K562 (cell line): Measurements from ENCODE around the gene FMOD. TPM values are rescaled to one million over a fixed set of nuclear protein-coding genes. Genes with fewer than 3 reads are reported as not detected.

ENCODE experiments used
- CHD1 ChIP-seq: fragments of 200-600 bp; sonication (generic); IDR thresholded peaks from one replicate; pipeline ENCODE4 v1.6.1; 2012; ENCODE audit warnings: mild to moderate bottlenecking, moderate library complexity, low read length, inconsistent platforms
- CHD7 ChIP-seq: fragments of 200-600 bp; sonication (generic); IDR thresholded peaks from one replicate; pipeline ENCODE4 v1.6.1; 2012; ENCODE audit warnings: mild to moderate bottlenecking, low read depth, low read length, inconsistent platforms
- ETV6 ChIP-seq, 3 experiments: fragments of 150-350 bp in 1 of 3; sonication (generic) in 1 of 3; formaldehyde crosslinking in 1 of 3; IDR thresholded peaks; 2 replicates each; pipeline versions ENCODE4 v1.6.1 to v1.8.0; 2014 to 2022; ENCODE audit warnings: borderline replicate concordance in 2 of 3, low read depth in 2 of 3, antibody characterized with exemption in 1 of 3, low read length in 1 of 3, mild to moderate bottlenecking in 1 of 3, missing genetic modification reagents in 1 of 3
- FIP1L1 ChIP-seq: fragments of 200-400 bp; formaldehyde crosslinking; IDR thresholded peaks from 2 replicates; pipeline ENCODE4 v1.6.1; 2018; ENCODE audit warnings: mild to moderate bottlenecking, low read depth, low read length; ENCODE audit not compliant: poor library complexity, severe bottlenecking
- NR1H2 ChIP-seq: sonication (generic); formaldehyde crosslinking; IDR thresholded peaks from 2 replicates; pipeline ENCODE4 v1.4.0; 2020; ENCODE audit warnings: mild to moderate bottlenecking, missing genetic modification reagents
- SAFB ChIP-seq: fragments of 200-400 bp; formaldehyde crosslinking; IDR thresholded peaks from 2 replicates; pipeline ENCODE4 v1.6.1; 2017; ENCODE audit warnings: low read depth, low read length, borderline replicate concordance
- TCF7 ChIP-seq: sonication (generic); IDR thresholded peaks from 2 replicates; pipeline ENCODE4 v1.6.1; 2016; ENCODE audit warnings: antibody characterized with exemption, borderline replicate concordance
- ZNF740 ChIP-seq, 3 experiments: fragments of 200-800 bp in 1 of 3; sonication (Bioruptor generic) in 1 of 3; sonication (generic) in 1 of 3; formaldehyde crosslinking in 1 of 3; IDR thresholded peaks; 2 replicates each; pipeline versions ENCODE4 v1.6.1 to v1.8.0; 2016 to 2022; ENCODE audit warnings: mild to moderate bottlenecking in 2 of 3, missing compliant biosample characterization in 2 of 3, missing genetic modification characterization in 2 of 3, missing genetic modification reagents in 1 of 3
- polyA plus RNA-seq, 8 experiments: library from polyadenylated mRNA; depleted of rRNA in 4 of 8; stranded (reverse) in 5 of 8; unstranded in 3 of 8; fragments of >200 nt; fragmentation: Nextera tagmentation in 2 of 8; fragmentation: Illumina TruSeq in 1 of 8; extraction: Ambion mirVana in 2 of 8; extraction: Trizol in 1 of 8; gene quantifications; 2 replicates each; pipeline versions ENCODE4 v1.2.1 to v1.2.3, GENCODE V29; 2011 to 2014; ENCODE audit warnings: inconsistent platforms in 1 of 8, missing spikeins in 1 of 8
- total RNA-seq, 7 experiments: library from RNA; depleted of rRNA in 6 of 7; stranded (reverse); fragments of >200 nt in 6 of 7; fragmentation: Illumina TruSeq in 2 of 7; extraction: Trizol in 2 of 7; gene quantifications; 2 replicates each; pipeline versions ENCODE4 v1.2.1 to v1.2.3, GENCODE V29; 2011 to 2021; ENCODE audit warnings: low replicate concordance in 1 of 7
- TF ChIP-seq, protein P1 (sequence below): IDR thresholded peaks from 2 replicates; pipeline ENCODE4 v1.6.1; 2016; ENCODE audit warnings: missing genetic modification characterization, missing compliant biosample characterization

FMOD gene
- total and polyA plus RNA-seq, 9 of the 15 experiments (the other 6 are each of a cell fraction or from before 2014, with no cell fraction given), result 0.03 to 0.13 (median 0.03) TPM; not detected in 6

DNA sequence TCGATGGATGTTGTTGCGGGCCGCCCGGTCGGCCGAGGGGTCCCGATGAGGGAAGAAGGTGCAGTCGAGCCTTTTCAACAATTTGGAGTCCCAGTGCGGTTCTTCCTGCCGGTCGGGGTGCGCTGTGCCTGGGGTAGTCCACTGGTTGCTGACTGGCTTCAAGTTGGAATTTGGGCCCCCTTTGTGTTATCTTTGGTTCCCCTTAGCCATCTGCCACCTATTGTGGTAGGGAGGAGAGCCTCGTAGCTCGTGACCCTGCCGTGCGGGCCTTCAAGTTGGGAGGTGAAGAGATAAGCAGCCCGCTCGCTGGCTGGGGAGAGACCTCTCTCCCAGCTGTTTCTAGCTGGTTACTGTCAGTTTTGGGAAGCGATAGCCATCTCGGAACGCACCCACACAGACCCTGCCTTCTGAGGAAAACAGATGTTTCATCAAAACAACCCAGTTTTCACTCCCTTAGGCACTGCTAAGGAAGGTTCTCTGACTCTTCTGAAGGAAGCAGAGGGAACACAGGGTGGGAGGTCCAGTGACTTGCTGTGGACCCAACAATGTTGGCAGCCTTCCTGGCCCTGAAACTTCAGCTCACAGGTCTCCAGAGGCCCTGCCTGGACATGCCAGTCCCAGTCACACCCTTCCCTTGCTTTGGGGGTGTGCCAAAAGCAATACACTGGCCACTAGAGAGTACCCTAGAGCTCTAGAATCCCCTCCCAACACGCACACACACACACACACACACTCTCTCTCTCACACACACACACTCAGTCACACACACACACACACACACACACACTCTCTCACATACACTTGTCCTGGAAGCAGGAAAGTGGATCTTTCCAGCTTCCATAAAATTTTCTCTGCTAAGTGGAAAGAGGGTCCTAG lies 44.6 kb downstream of the FMOD start (continued):
- TF ChIP-seq CHD7 (no peak), NR1H2 (CRISPR knock-in tag) (peak; percentile 53), ETV6 (IDR thresholded peaks at IDR 0.05; ENCODE audit: borderline replicate concordance in 1 of 2, low read depth in 2 of 2, low read length in 1 of 2) (peak in 1 of 2 experiments; percentile 84; a peak in 3 of 4 replicates), ETV6 (CRISPR knock-in tag; IDR thresholded peaks at IDR 0.05; ENCODE audit: borderline replicate concordance) (no peak), CHD1 (peak; percentile 16), SAFB (no peak), ZNF740 (CRISPR knock-in tag; IDR thresholded peaks at IDR 0.05) (no peak), ZNF740 (tag; IDR thresholded peaks at IDR 0.05) (no peak), FIP1L1 (no peak), TCF7 (peak; percentile 66; the same call in 1 of the 2 replicates)
- TF ChIP-seq, protein P1, sequence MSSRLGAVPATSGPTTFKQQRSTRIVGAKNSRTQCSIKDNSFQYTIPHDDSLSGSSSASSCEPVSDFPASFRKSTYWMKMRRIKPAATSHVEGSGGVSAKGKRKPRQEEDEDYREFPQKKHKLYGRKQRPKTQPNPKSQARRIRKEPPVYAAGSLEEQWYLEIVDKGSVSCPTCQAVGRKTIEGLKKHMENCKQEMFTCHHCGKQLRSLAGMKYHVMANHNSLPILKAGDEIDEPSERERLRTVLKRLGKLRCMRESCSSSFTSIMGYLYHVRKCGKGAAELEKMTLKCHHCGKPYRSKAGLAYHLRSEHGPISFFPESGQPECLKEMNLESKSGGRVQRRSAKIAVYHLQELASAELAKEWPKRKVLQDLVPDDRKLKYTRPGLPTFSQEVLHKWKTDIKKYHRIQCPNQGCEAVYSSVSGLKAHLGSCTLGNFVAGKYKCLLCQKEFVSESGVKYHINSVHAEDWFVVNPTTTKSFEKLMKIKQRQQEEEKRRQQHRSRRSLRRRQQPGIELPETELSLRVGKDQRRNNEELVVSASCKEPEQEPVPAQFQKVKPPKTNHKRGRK (tag), result no peak
